Measurements from ENCODE around the gene A3GALT2. TPM values are rescaled to one million over a fixed set of nuclear protein-coding genes. Genes with fewer than 3 reads are reported as not detected.
"Not testable (repeated sequence)": the region's sequence is repeated elsewhere in the genome, so short reads cannot be mapped to it uniquely, and the experiment has no call there.

A3GALT2 gene
- total RNA-seq, 1 experiment from 2014 or later, result not detected

- Histone ChIP-seq H3K27ac (ENCODE audit: low read length) (no peak overlapping the region), H3K27me3 (ENCODE audit: control insufficient read depth, insufficient read depth, low read length) (no peaks in the 10 kb centered on the region), H3K4me1 (ENCODE audit: control insufficient read depth, insufficient read depth, low read length) (no peaks in the 10 kb centered on the region), H3K9me3 (ENCODE audit: control insufficient read depth, insufficient read depth, low read depth, low read length) (no peaks in the 10 kb centered on the region), H3K4me3 (ENCODE audit: low read depth in 2 of 2, low read length in 2 of 2) (no peak overlapping the region), H3K36me3 (ENCODE audit: control insufficient read depth, insufficient read depth, low read length) (no peaks in the 10 kb centered on the region)
- DNase-seq (ENCODE audit: low read depth, low spot score), result no peak
- TF ChIP-seq, protein P1, sequence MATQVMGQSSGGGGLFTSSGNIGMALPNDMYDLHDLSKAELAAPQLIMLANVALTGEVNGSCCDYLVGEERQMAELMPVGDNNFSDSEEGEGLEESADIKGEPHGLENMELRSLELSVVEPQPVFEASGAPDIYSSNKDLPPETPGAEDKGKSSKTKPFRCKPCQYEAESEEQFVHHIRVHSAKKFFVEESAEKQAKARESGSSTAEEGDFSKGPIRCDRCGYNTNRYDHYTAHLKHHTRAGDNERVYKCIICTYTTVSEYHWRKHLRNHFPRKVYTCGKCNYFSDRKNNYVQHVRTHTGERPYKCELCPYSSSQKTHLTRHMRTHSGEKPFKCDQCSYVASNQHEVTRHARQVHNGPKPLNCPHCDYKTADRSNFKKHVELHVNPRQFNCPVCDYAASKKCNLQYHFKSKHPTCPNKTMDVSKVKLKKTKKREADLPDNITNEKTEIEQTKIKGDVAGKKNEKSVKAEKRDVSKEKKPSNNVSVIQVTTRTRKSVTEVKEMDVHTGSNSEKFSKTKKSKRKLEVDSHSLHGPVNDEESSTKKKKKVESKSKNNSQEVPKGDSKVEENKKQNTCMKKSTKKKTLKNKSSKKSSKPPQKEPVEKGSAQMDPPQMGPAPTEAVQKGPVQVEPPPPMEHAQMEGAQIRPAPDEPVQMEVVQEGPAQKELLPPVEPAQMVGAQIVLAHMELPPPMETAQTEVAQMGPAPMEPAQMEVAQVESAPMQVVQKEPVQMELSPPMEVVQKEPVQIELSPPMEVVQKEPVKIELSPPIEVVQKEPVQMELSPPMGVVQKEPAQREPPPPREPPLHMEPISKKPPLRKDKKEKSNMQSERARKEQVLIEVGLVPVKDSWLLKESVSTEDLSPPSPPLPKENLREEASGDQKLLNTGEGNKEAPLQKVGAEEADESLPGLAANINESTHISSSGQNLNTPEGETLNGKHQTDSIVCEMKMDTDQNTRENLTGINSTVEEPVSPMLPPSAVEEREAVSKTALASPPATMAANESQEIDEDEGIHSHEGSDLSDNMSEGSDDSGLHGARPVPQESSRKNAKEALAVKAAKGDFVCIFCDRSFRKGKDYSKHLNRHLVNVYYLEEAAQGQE (IDR thresholded peaks at IDR 0.05; ENCODE audit: insufficient read depth in 1 of 2, low read depth in 2 of 2, low read length in 1 of 2), result no peak
- TF ChIP-seq, protein P2, sequence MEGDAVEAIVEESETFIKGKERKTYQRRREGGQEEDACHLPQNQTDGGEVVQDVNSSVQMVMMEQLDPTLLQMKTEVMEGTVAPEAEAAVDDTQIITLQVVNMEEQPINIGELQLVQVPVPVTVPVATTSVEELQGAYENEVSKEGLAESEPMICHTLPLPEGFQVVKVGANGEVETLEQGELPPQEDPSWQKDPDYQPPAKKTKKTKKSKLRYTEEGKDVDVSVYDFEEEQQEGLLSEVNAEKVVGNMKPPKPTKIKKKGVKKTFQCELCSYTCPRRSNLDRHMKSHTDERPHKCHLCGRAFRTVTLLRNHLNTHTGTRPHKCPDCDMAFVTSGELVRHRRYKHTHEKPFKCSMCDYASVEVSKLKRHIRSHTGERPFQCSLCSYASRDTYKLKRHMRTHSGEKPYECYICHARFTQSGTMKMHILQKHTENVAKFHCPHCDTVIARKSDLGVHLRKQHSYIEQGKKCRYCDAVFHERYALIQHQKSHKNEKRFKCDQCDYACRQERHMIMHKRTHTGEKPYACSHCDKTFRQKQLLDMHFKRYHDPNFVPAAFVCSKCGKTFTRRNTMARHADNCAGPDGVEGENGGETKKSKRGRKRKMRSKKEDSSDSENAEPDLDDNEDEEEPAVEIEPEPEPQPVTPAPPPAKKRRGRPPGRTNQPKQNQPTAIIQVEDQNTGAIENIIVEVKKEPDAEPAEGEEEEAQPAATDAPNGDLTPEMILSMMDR (IDR thresholded peaks at IDR 0.05), result no peak
- TF ChIP-seq TCF7L2 (IDR thresholded peaks at IDR 0.05; ENCODE audit: low read depth, low read length) (no peak), SIN3A (IDR thresholded peaks at IDR 0.05; ENCODE audit: borderline replicate concordance, insufficient read depth, low read depth, low read length) (no peak), POLR2AphosphoS5 (IDR thresholded peaks at IDR 0.05; ENCODE audit: low read depth, low read length) (no peak)
- no TSS peak for BruUV-seq (replicated peaks)
- CTCF ChIA-PET, result no interaction called here
- intact Hi-C loops (cut with micrococcal nuclease; ENCODE audit: unreplicated experiment), result no loop called here
- in situ Hi-C loops (cut with HindIII; ENCODE audit: low pct_unique_long_range_greater_than_20kb, low sequenced_read_pairs), result no loop called here
- POLR2A ChIA-PET, result interaction anchor here (0.6 kb wide), 1 partner anchor 95 kb away, joined by 4 read pairs; no protein-coding TSS in a partner anchor
- ATAC-seq, result no peak
Measured at GRCh38 chr1:33311706-33312412, 9.0 kb downstream of the A3GALT2 start.

GRCh38 chr1:33310702-33311101 lies 10.2 kb downstream of the A3GALT2 start:
- Histone ChIP-seq H3K27ac (ENCODE audit: low read length) (no peak overlapping the region), H3K9me3 (ENCODE audit: control insufficient read depth, insufficient read depth, low read depth, low read length) (no peaks in the 10 kb centered on the region), H3K4me1 (ENCODE audit: control insufficient read depth, insufficient read depth, low read length) (no peaks in the 10 kb centered on the region), H3K4me3 (ENCODE audit: low read depth in 2 of 2, low read length in 2 of 2) (no peak overlapping the region), H3K27me3 (ENCODE audit: control insufficient read depth, insufficient read depth, low read length) (no peaks in the 10 kb centered on the region), H3K36me3 (ENCODE audit: control insufficient read depth, insufficient read depth, low read length) (no peaks in the 10 kb centered on the region)
- no peak for DNase-seq (ENCODE audit: low read depth, low spot score)
- no peak for ATAC-seq
- in situ Hi-C loops (cut with HindIII; ENCODE audit: low pct_unique_long_range_greater_than_20kb, low sequenced_read_pairs) (no loop called here), intact Hi-C loops (cut with micrococcal nuclease; ENCODE audit: unreplicated experiment) (no loop called here)
- ChIA-PET CTCF (no interaction called here), POLR2A (no interaction called here)
- TF ChIP-seq POLR2AphosphoS5 (IDR thresholded peaks at IDR 0.05; ENCODE audit: low read depth, low read length) (no peak), SIN3A (IDR thresholded peaks at IDR 0.05; ENCODE audit: borderline replicate concordance, insufficient read depth, low read depth, low read length) (no peak), TCF7L2 (IDR thresholded peaks at IDR 0.05; ENCODE audit: low read depth, low read length) (no peak)
- TF ChIP-seq, protein P2 (IDR thresholded peaks at IDR 0.05), result no peak
- TF ChIP-seq, protein P1 (IDR thresholded peaks at IDR 0.05; ENCODE audit: insufficient read depth in 1 of 2, low read depth in 2 of 2, low read length in 1 of 2), result no peak
- no TSS peak for BruUV-seq (replicated peaks)

GRCh38 chr1:33309351-33309750 lies 11.5 kb downstream of the A3GALT2 start:
- ATAC-seq; DNase-seq (ENCODE audit: low read depth, low spot score); H3K36me3 ChIP-seq (ENCODE audit: control insufficient read depth, insufficient read depth, low read length); POLR2A ChIA-PET; H3K4me1 ChIP-seq (ENCODE audit: control insufficient read depth, insufficient read depth, low read length); in situ Hi-C loops (cut with HindIII; ENCODE audit: low pct_unique_long_range_greater_than_20kb, low sequenced_read_pairs); H3K4me3 ChIP-seq (ENCODE audit: low read depth in 2 of 2, low read length in 2 of 2); H3K27me3 ChIP-seq (ENCODE audit: control insufficient read depth, insufficient read depth, low read length); H3K9me3 ChIP-seq (ENCODE audit: control insufficient read depth, insufficient read depth, low read depth, low read length); BruUV-seq (replicated peaks); intact Hi-C loops (cut with micrococcal nuclease; ENCODE audit: unreplicated experiment); CTCF ChIA-PET; H3K27ac ChIP-seq (ENCODE audit: low read length): not testable (repeated sequence)
